Cardiac fibroblast (primary cell): ENCODE measurements around the gene TNMD.

Experiments used
- DNase-seq, 2 donors: peaks; one replicate each; pipeline versions ENCODE4 v3.0.0 to v3.0.0-alpha.2; 2010; ENCODE audit warnings: low read depth in 2 of 2
- H3K4me3 ChIP-seq, 2 donors: replicated peaks in 1 of 2; 1 replicate in 1 of 2; 2 replicates in 1 of 2; pipeline ENCODE4 v1.5.1; 2011; ENCODE audit warnings: low read depth in 2 of 2, low read length in 2 of 2, mild to moderate bottlenecking in 2 of 2, moderate library complexity in 1 of 2
- TF ChIP-seq, protein P1 (sequence below): IDR thresholded peaks from one replicate; pipeline ENCODE4 v1.5.1; 2011; ENCODE audit warnings: low read depth, mild to moderate bottlenecking, low read length, inconsistent platforms

TNMD gene

DNA sequence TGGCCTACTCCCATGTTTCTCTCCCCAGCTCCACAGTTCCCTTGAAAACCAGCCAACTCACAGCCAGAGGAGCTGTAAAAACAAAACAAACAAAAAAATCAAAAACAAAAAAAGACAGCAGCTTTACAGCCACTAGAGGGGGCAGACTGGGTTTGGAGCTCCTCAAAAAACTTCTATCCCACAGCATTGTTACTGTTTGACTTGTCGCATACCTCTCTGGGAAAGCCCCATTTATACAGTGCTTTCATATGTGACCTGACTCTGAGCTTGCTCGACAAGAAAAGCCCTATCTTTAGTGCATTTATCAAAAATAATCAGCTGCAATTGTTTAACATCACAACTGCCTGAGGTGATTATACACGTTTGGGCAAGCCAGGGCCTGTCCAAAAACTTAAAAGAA lies 30.3 kb downstream of the TNMD start:
- DNase-seq: peak; percentile 82 to 83
- TF ChIP-seq, protein P1, sequence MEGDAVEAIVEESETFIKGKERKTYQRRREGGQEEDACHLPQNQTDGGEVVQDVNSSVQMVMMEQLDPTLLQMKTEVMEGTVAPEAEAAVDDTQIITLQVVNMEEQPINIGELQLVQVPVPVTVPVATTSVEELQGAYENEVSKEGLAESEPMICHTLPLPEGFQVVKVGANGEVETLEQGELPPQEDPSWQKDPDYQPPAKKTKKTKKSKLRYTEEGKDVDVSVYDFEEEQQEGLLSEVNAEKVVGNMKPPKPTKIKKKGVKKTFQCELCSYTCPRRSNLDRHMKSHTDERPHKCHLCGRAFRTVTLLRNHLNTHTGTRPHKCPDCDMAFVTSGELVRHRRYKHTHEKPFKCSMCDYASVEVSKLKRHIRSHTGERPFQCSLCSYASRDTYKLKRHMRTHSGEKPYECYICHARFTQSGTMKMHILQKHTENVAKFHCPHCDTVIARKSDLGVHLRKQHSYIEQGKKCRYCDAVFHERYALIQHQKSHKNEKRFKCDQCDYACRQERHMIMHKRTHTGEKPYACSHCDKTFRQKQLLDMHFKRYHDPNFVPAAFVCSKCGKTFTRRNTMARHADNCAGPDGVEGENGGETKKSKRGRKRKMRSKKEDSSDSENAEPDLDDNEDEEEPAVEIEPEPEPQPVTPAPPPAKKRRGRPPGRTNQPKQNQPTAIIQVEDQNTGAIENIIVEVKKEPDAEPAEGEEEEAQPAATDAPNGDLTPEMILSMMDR: peak; percentile 56
- H3K4me3 ChIP-seq: no peak overlapping the region

DNA sequence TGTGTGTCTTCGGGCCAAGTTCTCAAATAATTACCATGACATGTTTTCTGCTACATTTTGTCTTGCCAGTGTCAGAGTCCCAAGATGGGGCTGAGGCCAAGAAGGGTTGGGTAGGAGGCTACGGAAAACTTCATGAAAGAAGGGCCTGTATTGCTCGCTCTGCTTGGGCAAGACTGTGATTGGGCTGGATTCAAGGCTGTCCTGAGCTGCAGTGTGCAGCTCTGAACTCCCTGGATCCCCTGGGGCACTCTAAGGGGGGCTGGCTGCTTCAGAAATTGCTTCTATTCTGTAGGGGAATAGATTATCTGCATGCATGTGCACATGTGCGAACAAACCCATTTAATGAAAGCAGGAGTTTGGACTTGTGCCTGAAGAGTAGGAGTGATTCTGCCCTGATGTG lies 38.3 kb downstream of the TNMD start:
- TF ChIP-seq, protein P1: no peak
- no peak for DNase-seq
- H3K4me3 ChIP-seq: no peak overlapping the region

DNA sequence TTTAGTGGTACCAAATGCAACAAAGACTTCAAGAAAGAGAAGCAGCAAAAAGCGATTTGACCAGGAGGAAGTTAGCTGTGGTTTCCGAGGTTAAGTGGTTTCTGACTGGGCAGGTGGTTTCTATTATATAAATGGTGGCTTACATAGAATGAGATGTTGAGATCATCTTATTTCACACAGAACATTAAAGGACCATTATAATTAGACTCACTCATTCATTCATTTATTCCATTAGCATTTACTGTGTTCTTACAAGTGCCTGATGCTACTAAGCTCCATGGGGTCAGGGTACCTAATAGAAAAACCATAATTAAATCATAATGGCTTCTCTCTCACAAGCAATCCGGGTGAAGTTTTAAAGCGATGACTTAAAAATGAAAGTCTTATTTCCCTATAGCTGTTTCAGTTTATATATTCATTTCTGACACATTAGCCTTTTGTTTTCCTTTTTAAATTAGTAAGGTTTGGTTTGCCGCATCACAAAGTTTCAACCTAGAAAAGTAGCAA lies 41.3 kb downstream of the TNMD start:
- H3K4me3 ChIP-seq: no peak overlapping the region
- no peak for DNase-seq
- TF ChIP-seq, protein P1: no peak

DNA sequence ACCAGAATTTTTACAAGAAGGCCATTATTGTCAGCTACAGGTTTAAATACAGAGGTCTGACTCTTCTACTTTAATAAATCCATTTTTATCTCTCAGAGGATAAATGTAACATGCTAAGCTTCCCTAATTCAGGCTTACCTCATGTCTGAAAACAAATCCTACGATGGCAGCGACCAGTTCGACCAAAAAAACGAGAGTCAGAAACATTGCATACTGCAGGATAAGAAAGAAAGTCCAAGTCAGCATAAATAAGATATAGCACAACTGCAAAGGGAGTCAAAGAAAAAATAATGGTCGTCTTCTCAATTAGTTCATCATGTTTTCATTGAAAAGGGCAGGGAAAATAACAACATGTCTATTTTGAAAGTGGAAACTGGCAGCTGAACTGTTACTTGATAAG lies 50.3 kb downstream of the TNMD start:
- DNase-seq: no peak

DNA sequence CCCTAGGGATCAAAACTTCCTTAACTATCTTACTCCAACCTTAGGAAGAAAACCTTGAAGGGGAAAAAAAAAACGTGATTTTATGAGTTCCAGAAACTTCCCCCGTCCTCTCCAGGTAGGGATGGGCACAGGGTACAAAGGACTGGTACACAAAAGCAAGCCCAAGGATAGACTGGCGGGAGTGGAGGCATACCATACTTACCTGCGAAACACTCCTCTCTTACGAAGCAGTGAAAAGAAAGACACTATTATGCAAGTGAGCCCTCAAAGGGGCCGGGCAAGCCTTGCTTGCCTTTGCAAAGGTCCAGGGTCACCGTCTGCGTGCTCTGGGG lies 51.2 kb downstream of the TNMD start:
- peak overlapping the region; percentile 65 to 66 for H3K4me3 ChIP-seq
- TF ChIP-seq, protein P1: no peak
- no peak for DNase-seq

More for the DNA sequence above, 50.3 kb downstream of the TNMD start:
- H3K4me3 ChIP-seq: no peak overlapping the region
- TF ChIP-seq, protein P1: no peak

DNA sequence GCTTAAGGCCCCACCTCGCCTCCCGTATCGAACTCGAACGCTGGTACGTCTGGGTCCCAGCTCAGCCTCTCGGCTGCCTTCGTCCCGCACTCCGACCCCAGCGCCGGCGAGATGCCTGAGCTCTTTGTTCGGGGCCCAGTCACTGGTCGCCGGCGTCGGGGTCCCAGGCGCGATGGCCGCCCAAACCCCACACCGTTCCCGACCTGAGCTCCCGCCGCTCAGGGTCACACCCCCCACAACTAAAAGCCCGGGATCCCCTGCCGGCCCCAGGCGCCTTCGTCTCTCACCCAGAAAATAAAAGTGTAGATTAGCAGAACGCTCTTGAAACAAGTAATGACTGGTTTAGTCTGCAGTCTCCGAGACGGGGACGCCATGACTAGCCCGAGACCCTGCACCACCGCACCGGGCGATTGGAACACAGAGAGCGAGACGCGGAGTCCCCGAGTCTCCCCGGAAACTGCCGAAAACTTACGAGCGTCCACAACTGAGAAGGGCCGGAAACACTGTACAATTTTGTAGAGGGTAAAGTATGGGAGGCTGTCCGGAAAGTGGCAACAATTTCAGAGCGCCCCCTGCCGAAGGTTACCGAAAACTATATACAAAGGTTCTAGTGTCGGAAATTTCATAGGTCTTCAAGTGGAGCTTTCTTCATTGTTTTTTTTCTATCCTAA lies 51.7 kb downstream of the TNMD start, which contains the start of gene TSPAN6:
Gene TSPAN6, minus strand, starts transcription at position 486 of the 671 bp plus-strand sequence. Its CDS starts 112 bp downstream, at position 374.
- TF ChIP-seq, protein P1: peak; percentile 52
- DNase-seq: peak; percentile 90 to 91
- H3K4me3 ChIP-seq: peak within 1 kb of the TSS; percentile 65 to 66
